Effector memory CD8-positive, alpha-beta T cell (primary cell): ENCODE measurements around the gene CACNB2.

ENCODE experiments used
- ATAC-seq: fragments of 150-1000 bp; cut with Tn5 transposase; replicated peaks from 2 replicates; pipeline ENCODE4 v1.10.0; 2021; ENCODE audit warnings: mild to moderate bottlenecking, moderate library complexity
- DNase-seq, 3 experiments: peaks; one replicate each; pipeline ENCODE4 v3.0.0; 2021
- H3K27ac Mint-ChIP-seq, 2 donors: one replicate each; pipeline ENCODE4 v1.8.0; 2022; ENCODE audit warnings: mild to moderate bottlenecking in 2 of 2, mixed read lengths in 2 of 2, moderate library complexity in 2 of 2
- H3K27me3 Mint-ChIP-seq, 2 donors: one replicate each; pipeline ENCODE4 v1.8.0; 2022; ENCODE audit warnings: mixed read lengths in 2 of 2
- H3K36me3 Mint-ChIP-seq: one replicate; pipeline ENCODE4 v1.8.0; 2022; ENCODE audit warnings: mild to moderate bottlenecking, moderate library complexity, mixed read lengths; ENCODE audit not compliant: insufficient read depth
- H3K4me1 Mint-ChIP-seq, 2 donors: one replicate each; pipeline ENCODE4 v1.8.0; 2022; ENCODE audit warnings: low read depth in 2 of 2, mixed read lengths in 2 of 2
- H3K4me3 Mint-ChIP-seq, 2 donors: one replicate each; pipeline ENCODE4 v1.8.0; 2022; ENCODE audit warnings: mild to moderate bottlenecking in 2 of 2, mixed read lengths in 2 of 2, moderate library complexity in 2 of 2
- H3K9me3 Mint-ChIP-seq, 2 donors: one replicate each; pipeline ENCODE4 v1.8.0; 2022; ENCODE audit warnings: mixed read lengths in 2 of 2

Gene CACNB2

DNA sequence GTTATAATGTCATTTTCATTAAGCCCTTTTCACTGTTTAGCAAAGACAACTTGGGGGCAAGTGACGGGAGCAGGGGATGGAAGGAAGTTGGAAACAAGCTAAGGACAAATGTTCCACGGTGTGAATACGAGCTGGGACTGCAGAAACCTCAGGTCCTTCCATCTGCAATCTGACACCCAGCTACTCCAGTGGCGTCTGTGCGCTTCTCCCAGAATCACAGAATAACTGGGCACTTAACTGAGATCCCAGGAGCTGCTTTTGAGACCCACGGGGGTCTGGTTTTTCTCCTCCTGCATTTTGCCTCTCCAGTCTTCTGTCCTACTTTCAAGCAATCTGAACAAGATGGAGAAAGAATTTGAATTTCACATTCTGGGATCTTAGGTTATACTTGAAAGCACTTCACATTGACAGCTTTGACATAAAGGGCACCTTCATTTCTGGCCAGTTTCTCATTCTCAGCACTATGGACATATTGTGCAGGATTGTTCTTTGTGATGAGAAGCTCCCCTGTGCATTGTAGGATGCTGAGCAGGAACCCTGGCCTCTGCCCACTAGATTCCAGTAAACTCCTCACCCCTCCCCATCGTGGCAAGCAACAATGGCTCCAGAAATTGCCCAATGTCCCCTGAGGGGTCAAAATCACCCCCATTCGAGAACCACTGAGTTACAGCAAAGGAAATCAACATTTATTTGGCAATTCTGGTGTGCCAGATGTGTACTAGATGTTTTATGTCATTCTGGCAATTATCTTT is 194.1 kb downstream of the CACNB2 start:
- DNase-seq, result no peak
- no peaks in the 10 kb centered on the region for H3K36me3 Mint-ChIP-seq
- peaks cover 0 to 6% of the 10 kb centered on the region in 2 donors for H3K9me3 Mint-ChIP-seq
- H3K27ac Mint-ChIP-seq, result no peak overlapping the region
- no peaks in the 10 kb centered on the region for H3K4me1 Mint-ChIP-seq
- H3K4me3 Mint-ChIP-seq, result no peak overlapping the region
- H3K27me3 Mint-ChIP-seq, result peaks cover 0 to 4% of the 10 kb centered on the region in 2 donors
- no peak for ATAC-seq

DNA sequence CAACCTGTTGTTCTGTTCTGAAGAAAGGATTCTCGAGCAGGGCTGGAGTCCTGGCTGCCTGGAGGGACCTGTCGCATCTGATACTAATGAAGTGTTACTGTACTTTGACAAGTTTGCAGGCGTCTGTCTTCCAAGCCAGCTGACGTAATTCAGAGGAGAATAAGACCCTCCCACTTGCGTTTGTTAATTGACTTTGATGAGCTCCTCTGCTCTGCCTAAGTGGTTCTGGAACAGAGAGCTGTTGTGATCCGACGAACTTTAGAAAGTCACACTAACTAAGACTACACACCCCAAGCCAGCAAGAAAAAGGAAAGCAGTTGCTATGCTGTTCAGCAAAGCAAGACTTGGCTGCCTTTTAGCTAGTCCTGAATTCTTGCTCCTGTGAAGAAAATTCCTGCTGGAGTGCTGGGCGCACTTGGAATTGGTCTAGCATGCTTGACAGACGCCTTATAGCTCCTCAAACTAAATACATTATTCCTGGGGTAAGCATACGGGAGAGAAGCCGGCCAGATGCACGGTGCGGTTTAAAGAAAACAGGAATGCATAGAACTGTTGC is 200.3 kb downstream of the CACNB2 start:
- no peak for DNase-seq
- no peak overlapping the region for H3K27ac Mint-ChIP-seq
- H3K9me3 Mint-ChIP-seq, result peaks cover 0 to 1% of the 10 kb centered on the region in 2 donors
- no peaks in the 10 kb centered on the region for H3K27me3 Mint-ChIP-seq
- ATAC-seq, result no peak
- no peaks in the 10 kb centered on the region for H3K4me1 Mint-ChIP-seq
- no peaks in the 10 kb centered on the region for H3K36me3 Mint-ChIP-seq
- H3K4me3 Mint-ChIP-seq, result no peak overlapping the region

DNA sequence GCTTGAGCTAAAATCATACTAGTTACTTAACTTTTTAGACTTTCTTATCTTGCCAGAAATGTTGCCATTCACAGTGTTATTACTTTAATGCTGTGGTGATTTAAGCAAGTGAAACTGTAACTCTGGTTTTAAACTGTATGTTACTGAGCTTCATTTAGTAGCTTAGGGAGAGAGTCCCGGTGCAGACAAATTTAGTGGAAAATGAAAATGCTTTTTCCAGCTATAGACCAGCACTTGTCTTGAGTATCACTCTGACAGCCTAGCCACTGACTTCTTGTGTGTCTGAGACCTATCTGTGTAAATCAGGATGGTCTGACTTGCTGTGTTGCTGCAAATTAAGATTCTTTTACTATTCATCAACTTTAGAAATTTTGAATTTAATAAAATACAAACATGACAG is 200.8 kb downstream of the CACNB2 start:
- H3K27me3 Mint-ChIP-seq, result no peaks in the 10 kb centered on the region
- no peaks in the 10 kb centered on the region for H3K36me3 Mint-ChIP-seq
- peaks cover 0 to 1% of the 10 kb centered on the region in 2 donors for H3K9me3 Mint-ChIP-seq
- DNase-seq (no peak), ATAC-seq (no peak)
- H3K4me1 Mint-ChIP-seq, result no peaks in the 10 kb centered on the region
- H3K4me3 Mint-ChIP-seq, result no peak overlapping the region
- no peak overlapping the region for H3K27ac Mint-ChIP-seq

- no peak for ATAC-seq
- H3K36me3 Mint-ChIP-seq, result no peaks in the 10 kb centered on the region
Measured at GRCh38 chr10:18343573-18343972, 203.3 kb downstream of the CACNB2 start.

DNA sequence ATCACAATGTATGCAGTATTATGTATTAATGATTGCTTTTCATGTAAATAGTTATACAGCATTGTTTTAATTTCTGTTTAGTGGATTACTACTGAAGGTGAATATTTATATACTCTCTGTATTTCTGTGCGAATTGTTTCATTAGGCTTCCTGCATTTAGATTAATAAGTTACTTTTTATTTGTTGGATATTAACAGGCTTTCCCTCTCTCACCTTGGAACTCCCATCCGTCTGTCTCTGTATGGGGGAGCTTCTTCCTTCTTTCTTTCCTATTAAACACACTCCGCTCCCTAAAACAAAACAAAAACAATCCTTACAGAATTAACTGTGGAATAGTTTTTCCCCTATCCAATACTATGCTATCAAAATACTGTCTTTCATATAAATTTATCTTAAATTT is 205.1 kb downstream of the CACNB2 start:
- no peak overlapping the region for H3K27ac Mint-ChIP-seq
- H3K9me3 Mint-ChIP-seq, result peaks cover 0 to 2% of the 10 kb centered on the region in 2 donors
- peaks cover 0 to 6% of the 10 kb centered on the region in 2 donors for H3K27me3 Mint-ChIP-seq
- no peak for ATAC-seq
- no peaks in the 10 kb centered on the region for H3K36me3 Mint-ChIP-seq
- no peaks in the 10 kb centered on the region for H3K4me1 Mint-ChIP-seq
- DNase-seq, result no peak
- H3K4me3 Mint-ChIP-seq, result no peak overlapping the region

More at GRCh38 chr10:18343573-18343972, 203.3 kb downstream of the CACNB2 start:
- Mint-ChIP-seq H3K27me3 (peaks cover 0 to 6% of the 10 kb centered on the region in 2 donors), H3K27ac (no peak overlapping the region), H3K9me3 (no peaks in the 10 kb centered on the region), H3K4me3 (no peak overlapping the region), H3K4me1 (no peaks in the 10 kb centered on the region)
- DNase-seq, result no peak

DNA sequence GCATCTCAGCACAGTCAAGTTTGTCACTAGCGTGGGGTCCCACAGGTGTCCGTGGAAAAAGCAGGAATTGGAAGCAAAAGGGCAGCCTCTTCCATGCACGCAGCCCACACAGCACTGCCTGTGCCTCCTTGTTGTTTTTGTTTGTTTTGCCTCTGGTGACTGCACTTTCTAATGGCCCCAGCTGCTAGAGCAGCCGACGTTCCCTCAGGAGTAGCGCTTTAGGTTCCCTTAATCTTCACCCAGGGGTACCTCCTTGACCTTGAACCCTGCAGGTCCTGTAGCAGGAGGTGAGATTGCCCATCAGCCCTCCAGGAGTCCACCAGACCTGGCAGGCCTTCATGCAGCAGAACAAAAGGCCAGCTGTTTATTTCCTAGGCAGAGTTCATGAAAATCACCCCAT is 210.1 kb downstream of the CACNB2 start:
- Mint-ChIP-seq H3K27me3 (peaks cover 0 to 6% of the 10 kb centered on the region in 2 donors), H3K9me3 (peaks cover 0 to 2% of the 10 kb centered on the region in 2 donors), H3K27ac (no peak overlapping the region), H3K4me3 (no peak overlapping the region), H3K4me1 (no peaks in the 10 kb centered on the region), H3K36me3 (no peaks in the 10 kb centered on the region)
- no peak for DNase-seq
- no peak for ATAC-seq

GRCh38 chr10:18351421-18351820 is 211.2 kb downstream of the CACNB2 start:
- Mint-ChIP-seq H3K4me1 (no peaks in the 10 kb centered on the region), H3K27me3 (peaks cover 0 to 6% of the 10 kb centered on the region in 2 donors), H3K4me3 (no peak overlapping the region), H3K27ac (no peak overlapping the region), H3K9me3 (peaks cover 0 to 2% of the 10 kb centered on the region in 2 donors), H3K36me3 (no peaks in the 10 kb centered on the region)
- no peak for DNase-seq
- no peak for ATAC-seq

DNA sequence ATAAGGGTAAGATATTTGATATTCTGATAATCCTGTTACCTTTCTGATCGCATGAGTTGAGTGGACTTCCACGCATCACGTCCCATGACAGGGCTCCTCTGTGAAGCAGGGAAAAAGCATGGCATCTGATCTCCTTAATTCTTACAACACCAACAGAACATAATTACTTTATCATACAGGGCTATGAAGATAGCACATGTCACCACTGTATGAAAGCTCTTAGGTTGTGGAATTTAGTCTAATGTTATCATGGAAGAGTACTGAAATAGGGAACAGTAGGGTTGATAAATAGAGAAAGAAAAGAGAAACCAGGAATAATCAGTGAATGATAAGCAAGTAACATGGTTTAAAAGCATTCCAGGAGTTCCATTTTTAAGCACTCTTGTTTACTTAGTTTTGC is 212.0 kb downstream of the CACNB2 start:
- no peak for DNase-seq
- H3K36me3 Mint-ChIP-seq, result no peaks in the 10 kb centered on the region
- H3K9me3 Mint-ChIP-seq, result peaks cover 0 to 2% of the 10 kb centered on the region in 2 donors
- peaks cover 0 to 6% of the 10 kb centered on the region in 2 donors for H3K27me3 Mint-ChIP-seq
- no peaks in the 10 kb centered on the region for H3K4me1 Mint-ChIP-seq
- no peak for ATAC-seq
- no peak overlapping the region for H3K4me3 Mint-ChIP-seq
- H3K27ac Mint-ChIP-seq, result no peak overlapping the region

GRCh38 chr10:18359812-18360211 is 219.6 kb downstream of the CACNB2 start:
- ATAC-seq (no peak), DNase-seq (no peak)
- no peaks in the 10 kb centered on the region for H3K36me3 Mint-ChIP-seq
- no peak overlapping the region for H3K4me3 Mint-ChIP-seq
- peaks cover 0 to 4% of the 10 kb centered on the region in 2 donors for H3K9me3 Mint-ChIP-seq
- H3K27ac Mint-ChIP-seq, result no peak overlapping the region
- no peaks in the 10 kb centered on the region for H3K27me3 Mint-ChIP-seq
- H3K4me1 Mint-ChIP-seq, result no peaks in the 10 kb centered on the region

- no peaks in the 10 kb centered on the region for H3K36me3 Mint-ChIP-seq
- no peak overlapping the region for H3K4me3 Mint-ChIP-seq
- H3K4me1 Mint-ChIP-seq, result no peaks in the 10 kb centered on the region
- DNase-seq (no peak), ATAC-seq (no peak)
- no peaks in the 10 kb centered on the region for H3K27me3 Mint-ChIP-seq
- no peak overlapping the region for H3K27ac Mint-ChIP-seq
- H3K9me3 Mint-ChIP-seq, result peaks cover 0 to 4% of the 10 kb centered on the region in 2 donors
Measured at GRCh38 chr10:18362892-18363291, 222.7 kb downstream of the CACNB2 start.

DNA sequence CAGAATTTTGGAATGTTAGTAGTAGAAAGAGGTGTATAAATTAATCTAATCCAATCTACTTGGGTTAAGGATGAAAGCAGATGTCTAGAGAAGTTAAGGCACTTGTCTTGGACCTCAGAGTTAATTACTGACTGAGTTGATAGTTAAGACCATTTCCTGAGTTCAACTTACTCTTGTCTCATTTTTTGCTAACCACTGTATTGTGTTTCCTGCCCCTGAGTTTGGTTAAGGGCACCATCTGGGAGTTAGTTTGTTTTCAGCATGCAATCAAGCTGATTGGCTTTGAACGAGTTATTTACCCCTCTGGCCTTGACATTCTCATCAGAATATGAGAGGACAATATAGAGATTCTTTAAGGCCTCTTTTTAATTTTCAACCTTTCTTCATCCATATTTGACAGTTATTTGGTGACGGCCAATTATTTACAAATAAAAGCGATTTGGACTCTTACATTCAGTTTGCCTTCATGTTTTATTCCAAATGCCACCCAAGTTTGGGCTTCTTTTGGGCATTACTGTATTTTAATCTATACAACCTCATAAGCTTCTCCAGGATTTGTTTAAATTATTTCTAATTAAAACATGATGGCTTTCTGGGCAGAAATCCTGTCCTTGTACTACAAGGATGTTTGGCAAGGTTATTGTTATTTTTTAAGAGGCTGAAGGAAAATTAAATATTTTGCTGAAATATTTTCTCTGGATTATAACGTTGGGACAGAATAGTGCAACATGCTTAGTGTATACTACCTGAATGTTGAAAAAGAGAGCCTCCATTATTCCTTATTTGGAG is 225.0 kb downstream of the CACNB2 start:
- H3K4me3 Mint-ChIP-seq, result no peak overlapping the region
- H3K27me3 Mint-ChIP-seq, result no peaks in the 10 kb centered on the region
- H3K4me1 Mint-ChIP-seq, result no peaks in the 10 kb centered on the region
- H3K9me3 Mint-ChIP-seq, result peaks cover 0 to 2% of the 10 kb centered on the region in 2 donors
- no peaks in the 10 kb centered on the region for H3K36me3 Mint-ChIP-seq
- no peak overlapping the region for H3K27ac Mint-ChIP-seq
- no peak for ATAC-seq
- no peak for DNase-seq

GRCh38 chr10:18367840-18368239 is 227.6 kb downstream of the CACNB2 start:
- ATAC-seq, result no peak
- Mint-ChIP-seq H3K36me3 (no peaks in the 10 kb centered on the region), H3K4me3 (no peak overlapping the region), H3K9me3 (peaks cover 0 to 2% of the 10 kb centered on the region in 2 donors), H3K4me1 (no peaks in the 10 kb centered on the region), H3K27me3 (no peaks in the 10 kb centered on the region), H3K27ac (no peak overlapping the region)
- no peak for DNase-seq

DNA sequence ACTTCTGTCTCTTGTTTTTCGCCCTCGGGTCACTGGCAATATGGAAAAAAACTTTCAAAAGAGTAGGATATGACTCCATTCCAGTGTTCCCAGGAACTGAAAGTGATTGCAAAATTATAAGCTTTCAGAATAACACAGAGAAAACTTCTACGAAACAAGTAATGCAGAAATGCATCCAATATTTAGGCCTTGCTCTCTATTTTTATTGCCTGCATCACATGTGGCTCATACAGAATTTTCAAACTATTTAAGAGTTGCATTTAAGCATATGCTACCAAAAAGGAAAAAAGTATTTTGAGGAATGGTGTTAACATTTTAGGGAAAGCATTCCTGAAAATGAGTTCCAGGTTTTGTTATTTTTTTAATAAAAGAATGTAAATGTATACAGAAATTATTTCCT is 228.0 kb downstream of the CACNB2 start:
- H3K4me3 Mint-ChIP-seq, result no peak overlapping the region
- H3K36me3 Mint-ChIP-seq, result no peaks in the 10 kb centered on the region
- peaks cover 0 to 2% of the 10 kb centered on the region in 2 donors for H3K9me3 Mint-ChIP-seq
- DNase-seq (no peak), ATAC-seq (no peak)
- no peaks in the 10 kb centered on the region for H3K27me3 Mint-ChIP-seq
- H3K4me1 Mint-ChIP-seq, result no peaks in the 10 kb centered on the region
- no peak overlapping the region for H3K27ac Mint-ChIP-seq

- Mint-ChIP-seq H3K4me1 (no peaks in the 10 kb centered on the region), H3K27me3 (no peaks in the 10 kb centered on the region), H3K27ac (no peak overlapping the region), H3K4me3 (no peak overlapping the region), H3K9me3 (peaks cover 0 to 2% of the 10 kb centered on the region in 2 donors), H3K36me3 (no peaks in the 10 kb centered on the region)
- no peak for DNase-seq
- no peak for ATAC-seq
Measured at GRCh38 chr10:18368682-18369081, 228.5 kb downstream of the CACNB2 start.
